Stomach (tissue), 4 donors: ENCODE results near the gene CDC34.

Experiments used
- EP300 ChIP-seq: sonication (generic); formaldehyde crosslinking; IDR thresholded peaks from one replicate; pipeline ENCODE4 v1.6.1; 2017; ENCODE audit warnings: antibody characterized with exemption
- POLR2A ChIP-seq, 4 donors: fragments of 450-650 bp; IDR thresholded peaks; one replicate each; pipeline ENCODE4 v1.6.1; 2016; ENCODE audit warnings: antibody characterized with exemption in 4 of 4, control low read depth in 2 of 4, mild to moderate bottlenecking in 1 of 4, moderate library complexity in 1 of 4
- POLR2AphosphoS5 ChIP-seq, 3 donors: sonication (generic); formaldehyde crosslinking; IDR thresholded peaks; one replicate each; pipeline ENCODE4 v1.6.1; 2016; ENCODE audit warnings: antibody characterized with exemption in 3 of 3
- TF ChIP-seq, protein P1 (sequence below), 7 experiments: fragments of 450-650 bp in 4 of 7; fragments of 200-600 bp in 3 of 7; sonication (generic) in 3 of 7; IDR thresholded peaks; one replicate each; pipeline ENCODE4 v1.5.1; 2016 to 2019; ENCODE audit warnings: antibody characterized with exemption in 7 of 7, control low read depth in 2 of 7, mild to moderate bottlenecking in 1 of 7

GRCh38 chr19:511101-511851, 20.3 kb upstream of the CDC34 start:
- no peak for TF ChIP-seq EP300
- TF ChIP-seq, protein P1, sequence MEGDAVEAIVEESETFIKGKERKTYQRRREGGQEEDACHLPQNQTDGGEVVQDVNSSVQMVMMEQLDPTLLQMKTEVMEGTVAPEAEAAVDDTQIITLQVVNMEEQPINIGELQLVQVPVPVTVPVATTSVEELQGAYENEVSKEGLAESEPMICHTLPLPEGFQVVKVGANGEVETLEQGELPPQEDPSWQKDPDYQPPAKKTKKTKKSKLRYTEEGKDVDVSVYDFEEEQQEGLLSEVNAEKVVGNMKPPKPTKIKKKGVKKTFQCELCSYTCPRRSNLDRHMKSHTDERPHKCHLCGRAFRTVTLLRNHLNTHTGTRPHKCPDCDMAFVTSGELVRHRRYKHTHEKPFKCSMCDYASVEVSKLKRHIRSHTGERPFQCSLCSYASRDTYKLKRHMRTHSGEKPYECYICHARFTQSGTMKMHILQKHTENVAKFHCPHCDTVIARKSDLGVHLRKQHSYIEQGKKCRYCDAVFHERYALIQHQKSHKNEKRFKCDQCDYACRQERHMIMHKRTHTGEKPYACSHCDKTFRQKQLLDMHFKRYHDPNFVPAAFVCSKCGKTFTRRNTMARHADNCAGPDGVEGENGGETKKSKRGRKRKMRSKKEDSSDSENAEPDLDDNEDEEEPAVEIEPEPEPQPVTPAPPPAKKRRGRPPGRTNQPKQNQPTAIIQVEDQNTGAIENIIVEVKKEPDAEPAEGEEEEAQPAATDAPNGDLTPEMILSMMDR (IDR thresholded peaks at IDR 0.05) = no peak
- no peak for TF ChIP-seq POLR2A (IDR thresholded peaks at IDR 0.05)
- TF ChIP-seq POLR2AphosphoS5 (IDR thresholded peaks at IDR 0.05) = no peak
